GM12878 (cell line): ENCODE measurements around the gene FBXO21. TPM values are rescaled to one million over a fixed set of nuclear protein-coding genes. Genes with fewer than 3 reads are reported as not detected.
A peak's percentile ranks its signal among the peaks of the same experiment; 100 is the strongest.

Source experiments
- CEBPB ChIP-seq, 2 experiments: fragments of 150-350 bp in 1 of 2; IDR thresholded peaks; 2 replicates each; pipeline ENCODE4 v1.6.1; 2012 to 2014; ENCODE audit warnings: low read depth in 2 of 2, low read length in 2 of 2, borderline replicate concordance in 1 of 2, inconsistent platforms in 1 of 2
- EP300 ChIP-seq, 2 experiments: fragments of 150-350 bp in 1 of 2; IDR thresholded peaks; 2 replicates each; pipeline ENCODE4 v1.6.1; 2011 to 2012; ENCODE audit warnings: low read depth in 2 of 2, low read length in 2 of 2, borderline replicate concordance in 1 of 2, improper control_type of control experiment in 1 of 2, inconsistent platforms in 1 of 2; ENCODE audit not compliant: control insufficient read depth in 1 of 2
- HDAC6 ChIP-seq: fragments of 200-600 bp; sonication (generic); IDR thresholded peaks from one replicate; pipeline ENCODE4 v1.8.0; 2017; ENCODE audit warnings: antibody characterized with exemption; ENCODE audit not compliant: unreplicated experiment
- KDM1A ChIP-seq: fragments of 200-600 bp; sonication (generic); IDR thresholded peaks from 2 replicates; pipeline ENCODE4 v1.6.1; 2016; ENCODE audit warnings: borderline replicate concordance
- NBN ChIP-seq: fragments of 450-650 bp; IDR thresholded peaks from 2 replicates; pipeline ENCODE4 v1.6.1; 2016
- RUNX3 ChIP-seq: IDR thresholded peaks from 2 replicates; pipeline ENCODE4 v1.6.1; 2012; ENCODE audit warnings: low read length, inconsistent platforms
- SMAD5 ChIP-seq: IDR thresholded peaks from 2 replicates; pipeline ENCODE4 v1.6.1; 2016; ENCODE audit warnings: antibody characterized with exemption, low read depth
- SREBF2 ChIP-seq: IDR thresholded peaks from 2 replicates; pipeline ENCODE4 v1.6.1; 2012; ENCODE audit warnings: mild to moderate bottlenecking, low read length
- polyA plus RNA-seq, 11 experiments: library from polyadenylated mRNA; depleted of rRNA in 4 of 11; unstranded in 6 of 11; stranded (reverse) in 5 of 11; fragments of >200 nt; fragmentation: Nextera tagmentation in 4 of 11; fragmentation: Illumina TruSeq in 1 of 11; extraction: Ambion mirVana in 4 of 11; extraction: Trizol in 1 of 11; gene quantifications; 1 replicate in 1 of 11; 2 replicates in 10 of 11; pipeline versions ENCODE4 v1.2.1 to v1.2.3, GENCODE V29; 2011 to 2016; ENCODE audit warnings: inconsistent platforms in 2 of 11, missing spikeins in 2 of 11, low read depth in 1 of 11
- total RNA-seq, 4 experiments: library from RNA; depleted of rRNA in 3 of 4; stranded (reverse); fragments of >200 nt in 3 of 4; fragmentation: Illumina TruSeq in 1 of 4; extraction: Trizol in 1 of 4; gene quantifications; 2 replicates each; pipeline versions ENCODE4 v1.2.1 to v1.2.3, GENCODE V29; 2013 to 2021
- TF ChIP-seq, protein P1 (sequence below): fragments of 450-650 bp; formaldehyde crosslinking; IDR thresholded peaks from 2 replicates; pipeline ENCODE4 v1.4.0; 2020; ENCODE audit warnings: mild to moderate bottlenecking, moderate library complexity
- TF ChIP-seq, protein P2 (sequence below): IDR thresholded peaks from 2 replicates; pipeline ENCODE4 v1.6.1; 2012; ENCODE audit warnings: low read length, inconsistent platforms
- TF ChIP-seq, protein P3 (sequence below): fragments of 450-650 bp; IDR thresholded peaks from 2 replicates; pipeline ENCODE4 v1.6.1; 2017; ENCODE audit warnings: borderline replicate concordance
- TF ChIP-seq, protein P4 (sequence below): fragments of 450-650 bp; IDR thresholded peaks from 2 replicates; pipeline ENCODE4 v1.6.1; 2017; ENCODE audit warnings: mild to moderate bottlenecking, moderate library complexity
- TF ChIP-seq, protein P5 (sequence below): IDR thresholded peaks from 2 replicates; pipeline ENCODE4 v1.6.1; 2012; ENCODE audit warnings: low read depth, low read length, improper control_type of control experiment
- TF ChIP-seq, protein P6 (sequence below): IDR thresholded peaks from 2 replicates; pipeline ENCODE4 v1.6.1; 2012; ENCODE audit warnings: low read depth, low read length, improper control_type of control experiment
- TF ChIP-seq, protein P7 (sequence below): fragments of 450-650 bp; IDR thresholded peaks from 2 replicates; pipeline ENCODE4 v1.6.1; 2014; ENCODE audit warnings: mild to moderate bottlenecking

The FBXO21 gene
- total and polyA plus RNA-seq, 10 of the 15 experiments (the other 5 are each of a cell fraction or from before 2014, with no cell fraction given): 5.5 to 32.6 (median 18.9) TPM

DNA sequence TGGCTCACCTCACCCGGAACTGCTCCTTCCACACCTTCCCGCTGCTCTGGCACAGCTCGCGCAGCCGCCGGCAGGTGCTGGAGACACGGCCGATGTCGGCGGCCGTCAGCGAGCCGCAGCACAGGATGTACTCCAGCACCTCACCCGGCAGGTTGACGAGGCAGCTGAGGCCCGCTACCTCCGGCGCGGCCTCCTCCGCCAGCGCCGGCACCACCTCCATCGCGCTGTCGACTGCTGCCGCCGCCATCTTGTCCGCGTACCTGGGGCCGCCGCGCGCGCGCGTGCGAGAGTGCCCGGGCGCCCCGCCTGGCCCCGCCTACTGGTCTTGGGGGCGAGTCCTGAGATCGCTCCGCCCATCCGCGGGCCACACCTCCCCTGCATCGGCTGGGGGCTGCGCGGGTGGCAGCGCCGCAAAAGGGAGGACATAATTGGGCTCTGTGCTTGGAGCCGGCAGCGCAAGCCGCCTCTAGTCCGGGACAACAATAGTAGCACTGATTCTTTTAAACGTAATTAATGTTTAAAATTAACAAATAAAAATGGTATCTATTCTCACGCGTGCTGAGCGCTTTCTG is at the start of gene FBXO21 (continued):
- TF ChIP-seq, protein P1, sequence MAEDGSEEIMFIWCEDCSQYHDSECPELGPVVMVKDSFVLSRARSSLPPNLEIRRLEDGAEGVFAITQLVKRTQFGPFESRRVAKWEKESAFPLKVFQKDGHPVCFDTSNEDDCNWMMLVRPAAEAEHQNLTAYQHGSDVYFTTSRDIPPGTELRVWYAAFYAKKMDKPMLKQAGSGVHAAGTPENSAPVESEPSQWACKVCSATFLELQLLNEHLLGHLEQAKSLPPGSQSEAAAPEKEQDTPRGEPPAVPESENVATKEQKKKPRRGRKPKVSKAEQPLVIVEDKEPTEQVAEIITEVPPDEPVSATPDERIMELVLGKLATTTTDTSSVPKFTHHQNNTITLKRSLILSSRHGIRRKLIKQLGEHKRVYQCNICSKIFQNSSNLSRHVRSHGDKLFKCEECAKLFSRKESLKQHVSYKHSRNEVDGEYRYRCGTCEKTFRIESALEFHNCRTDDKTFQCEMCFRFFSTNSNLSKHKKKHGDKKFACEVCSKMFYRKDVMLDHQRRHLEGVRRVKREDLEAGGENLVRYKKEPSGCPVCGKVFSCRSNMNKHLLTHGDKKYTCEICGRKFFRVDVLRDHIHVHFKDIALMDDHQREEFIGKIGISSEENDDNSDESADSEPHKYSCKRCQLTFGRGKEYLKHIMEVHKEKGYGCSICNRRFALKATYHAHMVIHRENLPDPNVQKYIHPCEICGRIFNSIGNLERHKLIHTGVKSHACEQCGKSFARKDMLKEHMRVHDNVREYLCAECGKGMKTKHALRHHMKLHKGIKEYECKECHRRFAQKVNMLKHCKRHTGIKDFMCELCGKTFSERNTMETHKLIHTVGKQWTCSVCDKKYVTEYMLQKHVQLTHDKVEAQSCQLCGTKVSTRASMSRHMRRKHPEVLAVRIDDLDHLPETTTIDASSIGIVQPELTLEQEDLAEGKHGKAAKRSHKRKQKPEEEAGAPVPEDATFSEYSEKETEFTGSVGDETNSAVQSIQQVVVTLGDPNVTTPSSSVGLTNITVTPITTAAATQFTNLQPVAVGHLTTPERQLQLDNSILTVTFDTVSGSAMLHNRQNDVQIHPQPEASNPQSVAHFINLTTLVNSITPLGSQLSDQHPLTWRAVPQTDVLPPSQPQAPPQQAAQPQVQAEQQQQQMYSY (CRISPR knock-in tag): no peak
- TF ChIP-seq SMAD5 (peak; percentile 84), KDM1A (no peak), NBN (no peak), RUNX3 (no peak), EP300 (IDR thresholded peaks at IDR 0.05; ENCODE audit: borderline replicate concordance in 1 of 2, control insufficient read depth in 1 of 2, low read depth in 2 of 2, low read length in 2 of 2) (no peak), CEBPB (IDR thresholded peaks at IDR 0.05; ENCODE audit: borderline replicate concordance in 1 of 2, low read depth in 2 of 2, low read length in 2 of 2) (no peak), SREBF2 (no peak), HDAC6 (no peak)
- TF ChIP-seq, protein P2, sequence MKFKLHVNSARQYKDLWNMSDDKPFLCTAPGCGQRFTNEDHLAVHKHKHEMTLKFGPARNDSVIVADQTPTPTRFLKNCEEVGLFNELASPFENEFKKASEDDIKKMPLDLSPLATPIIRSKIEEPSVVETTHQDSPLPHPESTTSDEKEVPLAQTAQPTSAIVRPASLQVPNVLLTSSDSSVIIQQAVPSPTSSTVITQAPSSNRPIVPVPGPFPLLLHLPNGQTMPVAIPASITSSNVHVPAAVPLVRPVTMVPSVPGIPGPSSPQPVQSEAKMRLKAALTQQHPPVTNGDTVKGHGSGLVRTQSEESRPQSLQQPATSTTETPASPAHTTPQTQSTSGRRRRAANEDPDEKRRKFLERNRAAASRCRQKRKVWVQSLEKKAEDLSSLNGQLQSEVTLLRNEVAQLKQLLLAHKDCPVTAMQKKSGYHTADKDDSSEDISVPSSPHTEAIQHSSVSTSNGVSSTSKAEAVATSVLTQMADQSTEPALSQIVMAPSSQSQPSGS: no peak
- TF ChIP-seq, protein P3, sequence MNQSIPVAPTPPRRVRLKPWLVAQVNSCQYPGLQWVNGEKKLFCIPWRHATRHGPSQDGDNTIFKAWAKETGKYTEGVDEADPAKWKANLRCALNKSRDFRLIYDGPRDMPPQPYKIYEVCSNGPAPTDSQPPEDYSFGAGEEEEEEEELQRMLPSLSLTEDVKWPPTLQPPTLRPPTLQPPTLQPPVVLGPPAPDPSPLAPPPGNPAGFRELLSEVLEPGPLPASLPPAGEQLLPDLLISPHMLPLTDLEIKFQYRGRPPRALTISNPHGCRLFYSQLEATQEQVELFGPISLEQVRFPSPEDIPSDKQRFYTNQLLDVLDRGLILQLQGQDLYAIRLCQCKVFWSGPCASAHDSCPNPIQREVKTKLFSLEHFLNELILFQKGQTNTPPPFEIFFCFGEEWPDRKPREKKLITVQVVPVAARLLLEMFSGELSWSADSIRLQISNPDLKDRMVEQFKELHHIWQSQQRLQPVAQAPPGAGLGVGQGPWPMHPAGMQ: no peak
- TF ChIP-seq, protein P4, sequence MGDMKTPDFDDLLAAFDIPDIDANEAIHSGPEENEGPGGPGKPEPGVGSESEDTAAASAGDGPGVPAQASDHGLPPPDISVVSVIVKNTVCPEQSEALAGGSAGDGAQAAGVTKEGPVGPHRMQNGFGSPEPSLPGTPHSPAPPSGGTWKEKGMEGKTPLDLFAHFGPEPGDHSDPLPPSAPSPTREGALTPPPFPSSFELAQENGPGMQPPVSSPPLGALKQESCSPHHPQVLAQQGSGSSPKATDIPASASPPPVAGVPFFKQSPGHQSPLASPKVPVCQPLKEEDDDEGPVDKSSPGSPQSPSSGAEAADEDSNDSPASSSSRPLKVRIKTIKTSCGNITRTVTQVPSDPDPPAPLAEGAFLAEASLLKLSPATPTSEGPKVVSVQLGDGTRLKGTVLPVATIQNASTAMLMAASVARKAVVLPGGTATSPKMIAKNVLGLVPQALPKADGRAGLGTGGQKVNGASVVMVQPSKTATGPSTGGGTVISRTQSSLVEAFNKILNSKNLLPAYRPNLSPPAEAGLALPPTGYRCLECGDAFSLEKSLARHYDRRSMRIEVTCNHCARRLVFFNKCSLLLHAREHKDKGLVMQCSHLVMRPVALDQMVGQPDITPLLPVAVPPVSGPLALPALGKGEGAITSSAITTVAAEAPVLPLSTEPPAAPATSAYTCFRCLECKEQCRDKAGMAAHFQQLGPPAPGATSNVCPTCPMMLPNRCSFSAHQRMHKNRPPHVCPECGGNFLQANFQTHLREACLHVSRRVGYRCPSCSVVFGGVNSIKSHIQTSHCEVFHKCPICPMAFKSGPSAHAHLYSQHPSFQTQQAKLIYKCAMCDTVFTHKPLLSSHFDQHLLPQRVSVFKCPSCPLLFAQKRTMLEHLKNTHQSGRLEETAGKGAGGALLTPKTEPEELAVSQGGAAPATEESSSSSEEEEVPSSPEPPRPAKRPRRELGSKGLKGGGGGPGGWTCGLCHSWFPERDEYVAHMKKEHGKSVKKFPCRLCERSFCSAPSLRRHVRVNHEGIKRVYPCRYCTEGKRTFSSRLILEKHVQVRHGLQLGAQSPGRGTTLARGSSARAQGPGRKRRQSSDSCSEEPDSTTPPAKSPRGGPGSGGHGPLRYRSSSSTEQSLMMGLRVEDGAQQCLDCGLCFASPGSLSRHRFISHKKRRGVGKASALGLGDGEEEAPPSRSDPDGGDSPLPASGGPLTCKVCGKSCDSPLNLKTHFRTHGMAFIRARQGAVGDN: peak; percentile 65; the same call in 1 of the 2 replicates
- TF ChIP-seq, protein P5, sequence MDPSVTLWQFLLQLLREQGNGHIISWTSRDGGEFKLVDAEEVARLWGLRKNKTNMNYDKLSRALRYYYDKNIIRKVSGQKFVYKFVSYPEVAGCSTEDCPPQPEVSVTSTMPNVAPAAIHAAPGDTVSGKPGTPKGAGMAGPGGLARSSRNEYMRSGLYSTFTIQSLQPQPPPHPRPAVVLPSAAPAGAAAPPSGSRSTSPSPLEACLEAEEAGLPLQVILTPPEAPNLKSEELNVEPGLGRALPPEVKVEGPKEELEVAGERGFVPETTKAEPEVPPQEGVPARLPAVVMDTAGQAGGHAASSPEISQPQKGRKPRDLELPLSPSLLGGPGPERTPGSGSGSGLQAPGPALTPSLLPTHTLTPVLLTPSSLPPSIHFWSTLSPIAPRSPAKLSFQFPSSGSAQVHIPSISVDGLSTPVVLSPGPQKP: no peak
- TF ChIP-seq, protein P6, sequence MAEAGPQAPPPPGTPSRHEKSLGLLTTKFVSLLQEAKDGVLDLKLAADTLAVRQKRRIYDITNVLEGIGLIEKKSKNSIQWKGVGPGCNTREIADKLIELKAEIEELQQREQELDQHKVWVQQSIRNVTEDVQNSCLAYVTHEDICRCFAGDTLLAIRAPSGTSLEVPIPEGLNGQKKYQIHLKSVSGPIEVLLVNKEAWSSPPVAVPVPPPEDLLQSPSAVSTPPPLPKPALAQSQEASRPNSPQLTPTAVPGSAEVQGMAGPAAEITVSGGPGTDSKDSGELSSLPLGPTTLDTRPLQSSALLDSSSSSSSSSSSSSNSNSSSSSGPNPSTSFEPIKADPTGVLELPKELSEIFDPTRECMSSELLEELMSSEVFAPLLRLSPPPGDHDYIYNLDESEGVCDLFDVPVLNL: no peak
- TF ChIP-seq, protein P7, sequence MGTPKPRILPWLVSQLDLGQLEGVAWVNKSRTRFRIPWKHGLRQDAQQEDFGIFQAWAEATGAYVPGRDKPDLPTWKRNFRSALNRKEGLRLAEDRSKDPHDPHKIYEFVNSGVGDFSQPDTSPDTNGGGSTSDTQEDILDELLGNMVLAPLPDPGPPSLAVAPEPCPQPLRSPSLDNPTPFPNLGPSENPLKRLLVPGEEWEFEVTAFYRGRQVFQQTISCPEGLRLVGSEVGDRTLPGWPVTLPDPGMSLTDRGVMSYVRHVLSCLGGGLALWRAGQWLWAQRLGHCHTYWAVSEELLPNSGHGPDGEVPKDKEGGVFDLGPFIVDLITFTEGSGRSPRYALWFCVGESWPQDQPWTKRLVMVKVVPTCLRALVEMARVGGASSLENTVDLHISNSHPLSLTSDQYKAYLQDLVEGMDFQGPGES: no peak
